ENCODE measurements around the gene CD164L2. TPM values are rescaled to one million over a fixed set of nuclear protein-coding genes. Genes with fewer than 3 reads are reported as not detected.

CD164L2 gene
- total RNA-seq, 4 donors from 2014 or later = not detected

DNA sequence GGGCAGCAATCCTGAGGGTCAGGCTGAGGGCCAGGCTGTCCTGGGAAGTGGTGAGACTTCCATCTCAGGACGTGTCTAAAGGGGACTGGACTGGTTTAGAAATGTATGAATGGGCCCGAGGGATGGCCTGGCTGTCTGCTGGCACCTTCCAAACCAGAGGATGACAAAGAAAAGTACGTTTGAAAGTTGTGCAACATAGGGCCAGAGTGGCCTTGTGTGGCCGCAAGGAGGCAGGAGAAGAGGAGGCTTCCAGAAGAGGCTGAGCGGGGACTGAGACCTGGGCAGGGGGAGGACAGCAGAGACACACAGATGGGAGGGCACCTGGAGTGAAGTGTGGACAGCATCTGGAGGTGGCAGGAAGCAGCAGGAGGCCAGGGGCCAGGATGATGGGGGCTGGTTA lies 43.9 kb downstream of the CD164L2 start:
- 73 to 78% methylated on average over 3 to 5 of the region's 5 CpGs for WGBS, 2 donors (ENCODE audit: low coverage in 1 of 2)
- DNase-seq = no peak
- in situ Hi-C loops (cut with MboI; ENCODE audit: low pct_ligation_motif_present in 1 of 4, low pct_unique_long_range_greater_than_20kb in 1 of 4, low sequenced_read_pairs in 3 of 4) = no loop called here
- H3K27me3 ChIP-seq = no peaks in the 10 kb centered on the region
- H3K4me3 ChIP-seq = no peak overlapping the region
- TF ChIP-seq POLR2AphosphoS5 (IDR thresholded peaks at IDR 0.05) = no peak
- TF ChIP-seq CTCF (IDR thresholded peaks at IDR 0.05) = no peak
- TF ChIP-seq POLR2A (IDR thresholded peaks at IDR 0.05) = no peak
- no peak for TF ChIP-seq EP300 (IDR thresholded peaks at IDR 0.05; ENCODE audit: low read depth)
- H3K4me1 ChIP-seq = peaks cover 0 to 15% (median 9%) of the 10 kb centered on the region in 4 donors
- intact Hi-C loops (cut with DNase I; ENCODE audit: low total_unique reads) = no loop called here
- no peaks in the 10 kb centered on the region for H3K9me3 ChIP-seq
- H3K36me3 ChIP-seq = peaks cover 0 to 4% (median under 1%) of the 10 kb centered on the region in 4 donors
- H3K27ac ChIP-seq = no peak overlapping the region

GRCh38 chr1:27338751-27339150 lies 44.4 kb downstream of the CD164L2 start:
- DNase-seq = no peak
- H3K4me1 ChIP-seq = peaks cover 0 to 15% (median 9%) of the 10 kb centered on the region in 4 donors
- intact Hi-C loops (cut with DNase I; ENCODE audit: low total_unique reads) (no loop called here), in situ Hi-C loops (cut with MboI; ENCODE audit: low pct_ligation_motif_present in 1 of 4, low pct_unique_long_range_greater_than_20kb in 1 of 4, low sequenced_read_pairs in 3 of 4) (no loop called here)
- no peak for TF ChIP-seq POLR2AphosphoS5 (IDR thresholded peaks at IDR 0.05)
- no peak for TF ChIP-seq CTCF (IDR thresholded peaks at IDR 0.05)
- no peak for TF ChIP-seq POLR2A (IDR thresholded peaks at IDR 0.05)
- TF ChIP-seq EP300 (IDR thresholded peaks at IDR 0.05; ENCODE audit: low read depth) = no peak
- H3K36me3 ChIP-seq = peaks cover 0 to 4% (median 2%) of the 10 kb centered on the region in 4 donors
- H3K4me3 ChIP-seq = no peak overlapping the region
- 90 to 100% methylated on average over 1 to 6 of the region's 6 CpGs for WGBS, 2 donors (ENCODE audit: low coverage in 1 of 2)
- no peaks in the 10 kb centered on the region for H3K9me3 ChIP-seq
- H3K27me3 ChIP-seq = no peaks in the 10 kb centered on the region
- no peak overlapping the region for H3K27ac ChIP-seq

- Histone ChIP-seq H3K27ac (no peak overlapping the region), H3K4me1 (peaks cover 0 to 10% (median 3%) of the 10 kb centered on the region in 4 donors), H3K27me3 (no peaks in the 10 kb centered on the region), H3K4me3 (no peak overlapping the region), H3K36me3 (peaks cover 0 to 4% (median 2%) of the 10 kb centered on the region in 4 donors), H3K9me3 (no peaks in the 10 kb centered on the region)
- TF ChIP-seq POLR2AphosphoS5 (IDR thresholded peaks at IDR 0.05) (no peak), EP300 (IDR thresholded peaks at IDR 0.05; ENCODE audit: low read depth) (no peak), CTCF (IDR thresholded peaks at IDR 0.05) (no peak), POLR2A (IDR thresholded peaks at IDR 0.05) (no peak)
- in situ Hi-C loops (cut with MboI; ENCODE audit: low pct_ligation_motif_present in 1 of 4, low pct_unique_long_range_greater_than_20kb in 1 of 4, low sequenced_read_pairs in 3 of 4) (no loop called here), intact Hi-C loops (cut with DNase I; ENCODE audit: low total_unique reads) (no loop called here)
- DNase-seq = no peak
- WGBS, 2 donors (ENCODE audit: low coverage in 1 of 2) = 90% methylated on average over 5 of the region's 5 CpGs; no CpG with 5 or more reads in 1 of the 2 donors
Measured at GRCh38 chr1:27336756-27337155, 46.4 kb downstream of the CD164L2 start.

GRCh38 chr1:27335506-27336422 lies 47.4 kb downstream of the CD164L2 start:
- in situ Hi-C loops (cut with MboI; ENCODE audit: low pct_ligation_motif_present in 1 of 4, low pct_unique_long_range_greater_than_20kb in 1 of 4, low sequenced_read_pairs in 3 of 4) (no loop called here), intact Hi-C loops (cut with DNase I; ENCODE audit: low total_unique reads) (no loop called here)
- Histone ChIP-seq H3K4me3 (no peak overlapping the region), H3K36me3 (peaks cover 0 to 4% (median 2%) of the 10 kb centered on the region in 4 donors), H3K27ac (no peak overlapping the region), H3K9me3 (no peaks in the 10 kb centered on the region), H3K27me3 (no peaks in the 10 kb centered on the region), H3K4me1 (peaks cover 0 to 1% (median 0%) of the 10 kb centered on the region in 4 donors)
- WGBS, 2 donors (ENCODE audit: low coverage in 1 of 2) = 89% methylated on average over 17 of the region's 17 CpGs; no CpG with 5 or more reads in 1 of the 2 donors
- DNase-seq = no peak
- TF ChIP-seq POLR2A (IDR thresholded peaks at IDR 0.05) (no peak), CTCF (IDR thresholded peaks at IDR 0.05) (no peak), EP300 (IDR thresholded peaks at IDR 0.05; ENCODE audit: low read depth) (no peak), POLR2AphosphoS5 (IDR thresholded peaks at IDR 0.05) (no peak)

All from transverse colon (tissue), 4 donors.